ENCODE results near the gene ITPK1.

GRCh38 chr14:93006567-93007051 is 109.1 kb downstream of the ITPK1 start:
- TF ChIP-seq POLR2A (IDR thresholded peaks at IDR 0.05): no peak
- TF ChIP-seq CTCF (IDR thresholded peaks at IDR 0.05): no peak
